Liver (tissue), 3 donors: ENCODE measurements around the gene PTGIS.

Experiments
- CTCF ChIP-seq: fragments of 150-350 bp; IDR thresholded peaks from 2 replicates; pipeline ENCODE4 v1.5.1; 2017; ENCODE audit warnings: improper control_type of control experiment, low read depth, low read length; ENCODE audit not compliant: missing input control
- EGR1 ChIP-seq, 2 donors: IDR thresholded peaks; 2 replicates each; pipeline ENCODE4 v1.6.1; 2016 to 2018; ENCODE audit warnings: antibody characterized with exemption in 2 of 2, low read depth in 2 of 2
- FOXA1 ChIP-seq: IDR thresholded peaks from 2 replicates; pipeline ENCODE4 v1.6.1; 2016; ENCODE audit warnings: antibody characterized with exemption
- GABPA ChIP-seq, 2 donors: IDR thresholded peaks in 1 of 2; conservative IDR thresholded peaks in 1 of 2; 2 replicates each; pipeline ENCODE4 v1.6.1; 2016; ENCODE audit warnings: antibody characterized with exemption in 2 of 2, mild to moderate bottlenecking in 1 of 2, moderate library complexity in 1 of 2
- HNF4G ChIP-seq: IDR thresholded peaks from 2 replicates; pipeline ENCODE4 v1.6.1; 2016; ENCODE audit warnings: antibody characterized with exemption
- JUND ChIP-seq, 2 donors: IDR thresholded peaks; 2 replicates each; pipeline ENCODE4 v1.6.1; 2016; ENCODE audit warnings: antibody characterized with exemption in 2 of 2
- MAX ChIP-seq: IDR thresholded peaks from 2 replicates; pipeline ENCODE4 v1.6.1; 2016; ENCODE audit warnings: antibody characterized with exemption
- TAF1 ChIP-seq: conservative IDR thresholded peaks from 2 replicates; pipeline ENCODE4 v1.6.1; 2016; ENCODE audit warnings: antibody characterized with exemption, mild to moderate bottlenecking
- YY1 ChIP-seq: IDR thresholded peaks from 2 replicates; pipeline ENCODE4 v1.6.1; 2016; ENCODE audit warnings: antibody characterized with exemption, mild to moderate bottlenecking
- ZBTB33 ChIP-seq: IDR thresholded peaks from 2 replicates; pipeline ENCODE4 v1.6.1; 2016; ENCODE audit warnings: antibody characterized with exemption
- donor health status: healthy.
- donor health status: healthy.

- TF ChIP-seq CTCF = no peak
- TF ChIP-seq YY1 = no peak
- TF ChIP-seq FOXA1 = no peak
- TF ChIP-seq TAF1 = no peak
- TF ChIP-seq MAX = no peak
- TF ChIP-seq ZBTB33 = no peak
- TF ChIP-seq GABPA (IDR thresholded peaks at IDR 0.05 in 1 of 2, conservative IDR thresholded peaks at IDR 0.05 in 1 of 2) = no peak
- no peak for TF ChIP-seq EGR1 (IDR thresholded peaks at IDR 0.05; ENCODE audit: low read depth in 2 of 2)
- no peak for TF ChIP-seq JUND (IDR thresholded peaks at IDR 0.05)
- no peak for TF ChIP-seq HNF4G
Measured at GRCh38 chr20:49563015-49563980, 4.6 kb downstream of the PTGIS start.
